Smooth muscle cell (in vitro differentiated cells): ENCODE results near the gene GPR158. TPM values are rescaled to one million over a fixed set of nuclear protein-coding genes. Genes with fewer than 3 reads are reported as not detected.

ENCODE experiments used
- DNase-seq: peaks from one replicate; lab custom pipeline; 2025; ENCODE audit not compliant: unreplicated experiment; lab: John Stamatoyannopoulos, UW
- H2AFZ ChIP-seq: fragments of 200-600 bp; sonication (generic); 2 replicates; pipeline ENCODE4 v1.6.0; 2016; ENCODE audit warnings: antibody characterized with exemption, low read depth, mild to moderate bottlenecking
- H3F3A ChIP-seq: fragments of 200-600 bp; sonication (generic); 2 replicates; pipeline ENCODE4 v1.6.0; 2017; ENCODE audit warnings: antibody characterized with exemption, low read depth
- H3K27ac ChIP-seq: fragments of 200-600 bp; sonication (generic); 2 replicates; pipeline ENCODE4 v1.5.1; 2016; ENCODE audit warnings: low read depth, mild to moderate bottlenecking
- H3K27me3 ChIP-seq: fragments of 200-600 bp; sonication (generic); 2 replicates; pipeline ENCODE4 v1.6.1; 2016; ENCODE audit warnings: low read depth, mild to moderate bottlenecking
- H3K36me3 ChIP-seq: fragments of 200-600 bp; sonication (generic); 2 replicates; pipeline ENCODE4 v1.5.1; 2016; ENCODE audit warnings: low read depth
- H3K4me1 ChIP-seq: fragments of 200-600 bp; sonication (generic); 2 replicates; pipeline ENCODE4 v1.5.1; 2016; ENCODE audit warnings: low read depth
- H3K4me2 ChIP-seq: fragments of 200-600 bp; sonication (generic); 2 replicates; pipeline ENCODE4 v1.6.0; 2016; ENCODE audit warnings: mild to moderate bottlenecking
- H3K4me3 ChIP-seq: fragments of 200-600 bp; sonication (generic); 2 replicates; pipeline ENCODE4 v1.5.1; 2016; ENCODE audit warnings: mild to moderate bottlenecking
- H3K79me2 ChIP-seq: fragments of 200-600 bp; sonication (generic); 2 replicates; pipeline ENCODE4 v1.6.0; 2016; ENCODE audit warnings: low read depth, mild to moderate bottlenecking
- H3K9ac ChIP-seq: fragments of 200-600 bp; sonication (generic); 2 replicates; pipeline ENCODE4 v1.6.0; 2016; ENCODE audit warnings: low read depth
- H3K9me3 ChIP-seq: fragments of 200-600 bp; sonication (generic); replicated peaks from 2 replicates; pipeline ENCODE4 v1.5.1; 2016; ENCODE audit warnings: low read depth
- H4K20me1 ChIP-seq: fragments of 200-600 bp; sonication (generic); 2 replicates; pipeline ENCODE4 v1.6.0; 2016; ENCODE audit warnings: low read depth
- CTCF ChIP-seq: fragments of 200-600 bp; sonication (generic); IDR thresholded peaks from 2 replicates; pipeline ENCODE4 v1.5.1; 2017; ENCODE audit warnings: borderline replicate concordance, mild to moderate bottlenecking, antibody characterized with exemption; ENCODE audit not compliant: insufficient read depth, poor library complexity, severe bottlenecking
- WGBS: methylation state at CpG from one replicate; pipeline ENCODE4 v1.1.7; 2016; ENCODE audit warnings: low lambda C conversion rate; 5-methylcytosine and 5-hydroxymethylcytosine counted together
- polyA plus RNA-seq: library from polyadenylated mRNA; unstranded; fragments of >200 nt; fragmentation: Nextera tagmentation; extraction: Ambion mirVana; gene quantifications from 2 replicates; pipeline ENCODE4 v1.2.1, GENCODE V29; 2016
- total RNA-seq: library from RNA; depleted of rRNA; stranded (reverse); fragments of >200 nt; gene quantifications from 2 replicates; pipeline ENCODE4 v1.2.3, GENCODE V29; 2014

Gene GPR158
- total and polyA plus RNA-seq, 2 experiments from 2014 or later: 1.5 to 5.5 TPM

GRCh38 chr10:25336330-25336729, 161.5 kb downstream of the GPR158 start:
- no peak for TF ChIP-seq CTCF
- H3K4me1 ChIP-seq: no peaks in the 10 kb centered on the region
- no peak overlapping the region for H3K4me3 ChIP-seq
- no peaks in the 10 kb centered on the region for H3K9me3 ChIP-seq
- H3K79me2 ChIP-seq: no peaks in the 10 kb centered on the region
- DNase-seq: no peak
- no peak overlapping the region for H2AFZ ChIP-seq
- no peaks in the 10 kb centered on the region for H3K36me3 ChIP-seq
- H3K27me3 ChIP-seq: no peaks in the 10 kb centered on the region
- H4K20me1 ChIP-seq: no peaks in the 10 kb centered on the region
- no peak overlapping the region for H3K9ac ChIP-seq
- H3F3A ChIP-seq: no peaks in the 10 kb centered on the region
- H3K27ac ChIP-seq: no peak overlapping the region
- no peak overlapping the region for H3K4me2 ChIP-seq

GRCh38 chr10:25338271-25338670, 163.5 kb downstream of the GPR158 start:
- no peak overlapping the region for H3K4me2 ChIP-seq
- H3K4me3 ChIP-seq: no peak overlapping the region
- no peaks in the 10 kb centered on the region for H3K9me3 ChIP-seq
- H3F3A ChIP-seq: no peaks in the 10 kb centered on the region
- H4K20me1 ChIP-seq: no peaks in the 10 kb centered on the region
- H3K27me3 ChIP-seq: no peaks in the 10 kb centered on the region
- no peaks in the 10 kb centered on the region for H3K36me3 ChIP-seq
- no peak overlapping the region for H3K27ac ChIP-seq
- 84% methylated on average over 12 of the region's 12 CpGs for WGBS
- H3K79me2 ChIP-seq: no peaks in the 10 kb centered on the region
- DNase-seq: no peak
- peaks cover 5% of the 10 kb centered on the region for H3K4me1 ChIP-seq
- H2AFZ ChIP-seq: no peak overlapping the region
- TF ChIP-seq CTCF: no peak
- H3K9ac ChIP-seq: no peak overlapping the region

GRCh38 chr10:25339966-25340365, 165.2 kb downstream of the GPR158 start:
- no peaks in the 10 kb centered on the region for H3K36me3 ChIP-seq
- no peak overlapping the region for H2AFZ ChIP-seq
- H4K20me1 ChIP-seq: no peaks in the 10 kb centered on the region
- no peaks in the 10 kb centered on the region for H3K27me3 ChIP-seq
- no peak overlapping the region for H3K4me3 ChIP-seq
- H3K4me2 ChIP-seq: no peak overlapping the region
- H3F3A ChIP-seq: no peaks in the 10 kb centered on the region
- H3K9ac ChIP-seq: no peak overlapping the region
- H3K9me3 ChIP-seq: no peaks in the 10 kb centered on the region
- no peak for TF ChIP-seq CTCF
- peaks cover 5% of the 10 kb centered on the region for H3K4me1 ChIP-seq
- WGBS: 89% methylated on average over 1 of the region's 1 CpG
- no peak for DNase-seq
- H3K27ac ChIP-seq: no peak overlapping the region
- no peaks in the 10 kb centered on the region for H3K79me2 ChIP-seq

GRCh38 chr10:25349520-25349919, 174.7 kb downstream of the GPR158 start:
- no peak for DNase-seq
- H3K79me2 ChIP-seq: no peaks in the 10 kb centered on the region
- H4K20me1 ChIP-seq: no peaks in the 10 kb centered on the region
- H3K9ac ChIP-seq: no peak overlapping the region
- no peak overlapping the region for H3K4me2 ChIP-seq
- no peaks in the 10 kb centered on the region for H3K9me3 ChIP-seq
- H3F3A ChIP-seq: no peaks in the 10 kb centered on the region
- H3K4me3 ChIP-seq: no peak overlapping the region
- peaks cover 2% of the 10 kb centered on the region for H3K36me3 ChIP-seq
- 92% methylated on average over 3 of the region's 3 CpGs for WGBS
- H3K27ac ChIP-seq: no peak overlapping the region
- H3K27me3 ChIP-seq: no peaks in the 10 kb centered on the region
- no peaks in the 10 kb centered on the region for H3K4me1 ChIP-seq
- no peak overlapping the region for H2AFZ ChIP-seq
- TF ChIP-seq CTCF: no peak
